Right atrium auricular region (tissue), 2 donors: ENCODE results near the gene KIF3A. TPM values are rescaled to one million over a fixed set of nuclear protein-coding genes. Genes with fewer than 3 reads are reported as not detected.

ENCODE experiments used
- DNase-seq: peaks from one replicate; pipeline ENCODE4 v3.0.0-alpha.2; 2019; ENCODE audit warnings: low spot score
- H3K27ac ChIP-seq, 2 donors: fragments of 200-600 bp; sonication (generic); 1 replicate in 1 of 2; 2 replicates in 1 of 2; pipeline ENCODE4 v1.5.1; 2016 to 2019
- H3K27me3 ChIP-seq, 2 donors: fragments of 200-600 bp; sonication (generic); one replicate each; pipeline versions ENCODE4 v1.5.1 to v1.6.0; 2017 to 2019
- H3K36me3 ChIP-seq: fragments of 200-600 bp; sonication (generic); one replicate; pipeline ENCODE4 v1.5.1; 2016
- H3K4me1 ChIP-seq, 2 donors: fragments of 200-600 bp; sonication (generic); one replicate each; pipeline versions ENCODE4 v1.5.1 to v1.6.0; 2017 to 2019
- H3K4me3 ChIP-seq, 2 donors: fragments of 200-600 bp; sonication (generic); 1 replicate in 1 of 2; 2 replicates in 1 of 2; pipeline ENCODE4 v1.5.1; 2017 to 2019; ENCODE audit warnings: mild to moderate bottlenecking in 1 of 2, moderate library complexity in 1 of 2
- H3K9me3 ChIP-seq, 2 donors: fragments of 200-600 bp; sonication (generic); one replicate each; pipeline ENCODE4 v1.5.1; 2019
- CTCF ChIP-seq, 2 donors: fragments of 200-600 bp; sonication (generic); IDR thresholded peaks; one replicate each; pipeline ENCODE4 v1.5.1; 2019; ENCODE audit warnings: antibody characterized with exemption in 2 of 2
- total RNA-seq, 2 donors: library from RNA; depleted of rRNA; stranded (reverse); fragments of >200 nt; gene quantifications; one replicate each; pipeline ENCODE4 v1.1.0, GENCODE V29; 2016

KIF3A gene
- total RNA-seq, 2 donors from 2014 or later = 5.6 to 7.2 TPM

GRCh38 chr5:132777209-132778069 is 40.1 kb upstream of the KIF3A start, which contains the start of gene SEPTIN8:
Gene SEPTIN8, minus strand, starts transcription at chr5:132777239. Its CDS starts 102 bp downstream, at chr5:132777137.
- Histone ChIP-seq H3K36me3 (no peaks in the 10 kb centered on the region), H3K9me3 (no peaks in the 10 kb centered on the region), H3K4me1 (peaks cover 0 to 47% of the 10 kb centered on the region in 2 donors), H3K4me3 (peak within 1 kb of the TSS; percentile 55 to 83), H3K27ac (peak within 1 kb of the TSS; percentile 66 to 77), H3K27me3 (no peaks in the 10 kb centered on the region)
- peak; percentile 73 for DNase-seq
- TF ChIP-seq CTCF (IDR thresholded peaks at IDR 0.05) = no peak

DNA sequence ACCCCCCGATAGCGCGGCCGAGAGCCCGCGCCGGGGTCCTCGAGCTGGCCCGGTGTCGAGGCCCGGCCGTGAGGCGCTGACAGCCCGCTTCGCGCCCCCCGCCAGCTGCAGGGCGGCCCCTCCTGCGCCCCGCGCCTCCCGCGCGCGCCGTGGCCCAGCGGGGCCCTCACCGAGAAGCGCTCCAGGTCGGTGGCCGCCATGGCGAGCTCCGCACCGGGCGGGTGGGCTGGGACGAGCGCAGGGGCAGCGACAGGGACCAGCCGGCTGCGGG is 39.5 kb upstream of the KIF3A start:
- Histone ChIP-seq H3K27ac (peak overlapping the region; percentile 66 to 77), H3K27me3 (no peaks in the 10 kb centered on the region), H3K4me3 (peak overlapping the region; percentile 55 to 83), H3K9me3 (no peaks in the 10 kb centered on the region), H3K4me1 (peaks cover 0 to 52% of the 10 kb centered on the region in 2 donors), H3K36me3 (no peaks in the 10 kb centered on the region)
- no peak for DNase-seq
- TF ChIP-seq CTCF (IDR thresholded peaks at IDR 0.05) = no peak

GRCh38 chr5:132776131-132776937 is 39.0 kb upstream of the KIF3A start:
- no peak for TF ChIP-seq CTCF (IDR thresholded peaks at IDR 0.05)
- Histone ChIP-seq H3K4me1 (peaks cover 0 to 58% of the 10 kb centered on the region in 2 donors), H3K27ac (peak overlapping the region; percentile 66 to 77), H3K4me3 (peak overlapping the region; percentile 55 to 83), H3K36me3 (no peaks in the 10 kb centered on the region), H3K9me3 (no peaks in the 10 kb centered on the region), H3K27me3 (no peaks in the 10 kb centered on the region)
- no peak for DNase-seq

- no peaks in the 10 kb centered on the region for H3K9me3 ChIP-seq
- H3K27me3 ChIP-seq = no peaks in the 10 kb centered on the region
- peaks cover 0 to 66% of the 10 kb centered on the region in 2 donors for H3K4me1 ChIP-seq
- no peak for DNase-seq
- peak overlapping the region; percentile 66 to 77 for H3K27ac ChIP-seq
- peak overlapping the region; percentile 55 to 83 for H3K4me3 ChIP-seq
- H3K36me3 ChIP-seq = no peaks in the 10 kb centered on the region
- TF ChIP-seq CTCF (IDR thresholded peaks at IDR 0.05) = no peak
These were observed 38.2 kb upstream of the KIF3A start for GRCh38 chr5:132775476-132775961.

DNA sequence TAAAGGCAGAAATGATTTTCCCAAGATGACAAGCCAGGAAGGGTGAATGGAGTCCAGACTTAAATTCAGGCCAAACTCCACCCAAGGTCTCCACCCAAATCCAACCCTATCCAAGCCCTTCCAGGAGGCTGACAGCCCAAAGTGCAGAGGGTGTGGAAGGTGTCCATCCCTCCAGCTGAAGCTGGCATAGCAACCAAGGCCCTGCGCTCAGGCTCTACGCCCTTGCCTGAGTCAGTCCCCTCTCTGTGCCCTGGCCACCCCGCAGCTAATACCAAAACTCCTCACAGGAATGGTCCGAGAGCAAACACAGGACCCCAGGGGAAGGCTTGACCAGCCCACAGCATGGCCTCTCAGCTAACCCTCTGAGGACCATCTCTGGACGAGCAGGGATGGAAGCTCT is 37.5 kb upstream of the KIF3A start:
- Histone ChIP-seq H3K4me1 (peaks cover 0 to 70% of the 10 kb centered on the region in 2 donors), H3K36me3 (no peaks in the 10 kb centered on the region), H3K9me3 (no peaks in the 10 kb centered on the region), H3K27ac (peak overlapping the region; percentile 66 to 77), H3K27me3 (no peaks in the 10 kb centered on the region), H3K4me3 (no peak overlapping the region)
- DNase-seq = no peak
- no peak for TF ChIP-seq CTCF (IDR thresholded peaks at IDR 0.05)
